HepG2 (cell line): ENCODE data around the gene ZFP69. TPM values are rescaled to one million over a fixed set of nuclear protein-coding genes. Genes with fewer than 3 reads are reported as not detected.

Experiments used
- BCL6 ChIP-seq: IDR thresholded peaks from 2 replicates; pipeline ENCODE4 v1.6.1; 2016; ENCODE audit warnings: missing genetic modification reagents, missing compliant biosample characterization
- ISL2 ChIP-seq: sonication (generic); formaldehyde crosslinking; IDR thresholded peaks from 2 replicates; pipeline ENCODE4 v1.5.0; 2020; ENCODE audit warnings: missing genetic modification reagents
- KDM4B ChIP-seq: sonication (generic); formaldehyde crosslinking; IDR thresholded peaks from 2 replicates; pipeline ENCODE4 v1.4.0; 2020; ENCODE audit warnings: missing genetic modification reagents
- NFIC ChIP-seq: IDR thresholded peaks from 2 replicates; pipeline ENCODE4 v1.6.1; 2012; ENCODE audit warnings: mild to moderate bottlenecking, low read length, inconsistent platforms
- NKX3-1 ChIP-seq: sonication (generic); formaldehyde crosslinking; IDR thresholded peaks from 2 replicates; pipeline ENCODE4 v1.5.0; 2020; ENCODE audit warnings: missing genetic modification reagents
- NR2F6 ChIP-seq, 2 experiments: IDR thresholded peaks; 2 replicates each; pipeline ENCODE4 v1.6.1; 2016; ENCODE audit warnings: antibody characterized with exemption in 1 of 2, mild to moderate bottlenecking in 1 of 2
- RFX5 ChIP-seq: IDR thresholded peaks from 2 replicates; pipeline ENCODE4 v1.6.1; 2011; ENCODE audit warnings: low read depth, low read length, improper control_type of control experiment
- RNF2 ChIP-seq: fragments of 450-650 bp; conservative IDR thresholded peaks from 2 replicates; pipeline ENCODE4 v1.6.1; 2016; ENCODE audit warnings: low read depth
- SOX5 ChIP-seq: IDR thresholded peaks from 2 replicates; pipeline ENCODE4 v1.6.1; 2016; ENCODE audit warnings: borderline replicate concordance
- SRSF4 ChIP-seq: fragments of 200-400 bp; formaldehyde crosslinking; IDR thresholded peaks from one replicate; pipeline ENCODE4 v1.6.1; 2018; ENCODE audit warnings: mild to moderate bottlenecking, low read depth, low read length, moderate library complexity; ENCODE audit not compliant: poor library complexity, severe bottlenecking
- TARDBP ChIP-seq: sonication (generic); formaldehyde crosslinking; IDR thresholded peaks from 2 replicates; pipeline ENCODE4 v1.8.0; 2022; ENCODE audit warnings: mild to moderate bottlenecking, missing genetic modification reagents
- ZFP1 ChIP-seq: IDR thresholded peaks from 2 replicates; pipeline ENCODE4 v1.6.1; 2016
- ZFP37 ChIP-seq: sonication (generic); formaldehyde crosslinking; IDR thresholded peaks from 2 replicates; pipeline ENCODE4 v1.4.0; 2020; ENCODE audit warnings: missing genetic modification reagents, borderline replicate concordance
- ZNF326 ChIP-seq: sonication (generic); formaldehyde crosslinking; IDR thresholded peaks from 2 replicates; pipeline ENCODE4 v1.4.0; 2020; ENCODE audit warnings: missing genetic modification reagents, borderline replicate concordance
- ZNF33A ChIP-seq: sonication (generic); formaldehyde crosslinking; IDR thresholded peaks from 2 replicates; pipeline ENCODE4 v1.5.1; 2020; ENCODE audit warnings: missing genetic modification reagents, mild to moderate bottlenecking, moderate library complexity, borderline replicate concordance
- ZNF777 ChIP-seq: sonication (generic); formaldehyde crosslinking; IDR thresholded peaks from 2 replicates; pipeline ENCODE4 v1.4.0; 2020; ENCODE audit warnings: missing genetic modification reagents
- polyA plus RNA-seq, 8 experiments: library from polyadenylated mRNA; depleted of rRNA in 3 of 8; stranded (reverse) in 7 of 8; unstranded in 1 of 8; fragments of >200 nt; fragmentation: Illumina TruSeq in 4 of 8; extraction: Trizol in 4 of 8; gene quantifications; 2 replicates each; pipeline versions ENCODE4 v1.2.1 to v1.2.3, GENCODE V29; 2011 to 2016; ENCODE audit warnings: low read depth in 4 of 8, missing spikeins in 1 of 8, mixed read lengths in 1 of 8; ENCODE audit not compliant: insufficient read depth in 1 of 8
- total RNA-seq, 5 experiments: library from RNA; depleted of rRNA; stranded (reverse); fragments of >200 nt; fragmentation: Illumina TruSeq; extraction: Trizol; gene quantifications; 2 replicates each; pipeline ENCODE4 v1.2.3, GENCODE V29; 2016; ENCODE audit warnings: low read depth in 1 of 5
- TF ChIP-seq, protein P1 (sequence below): sonication (generic); formaldehyde crosslinking; IDR thresholded peaks from 2 replicates; pipeline ENCODE4 v1.4.0; 2020; ENCODE audit warnings: missing genetic modification reagents
- TF ChIP-seq, protein P2 (sequence below): sonication (generic); formaldehyde crosslinking; conservative IDR thresholded peaks from 2 replicates; pipeline ENCODE4 v1.4.0; 2020; ENCODE audit warnings: mild to moderate bottlenecking, missing genetic modification reagents, moderate library complexity
- TF ChIP-seq, protein P3 (sequence below): sonication (generic); formaldehyde crosslinking; IDR thresholded peaks from 2 replicates; pipeline ENCODE4 v1.4.0; 2020; ENCODE audit warnings: missing genetic modification reagents
- TF ChIP-seq, protein P4 (sequence below): sonication (generic); formaldehyde crosslinking; IDR thresholded peaks from 2 replicates; pipeline ENCODE4 v1.4.0; 2020; ENCODE audit warnings: mild to moderate bottlenecking, low read depth, missing genetic modification reagents
- TF ChIP-seq, protein P5 (sequence below): sonication (generic); formaldehyde crosslinking; IDR thresholded peaks from 2 replicates; pipeline ENCODE4 v1.5.0; 2020; ENCODE audit warnings: missing genetic modification reagents

Gene ZFP69
- total and polyA plus RNA-seq, 2 of the 13 experiments (the other 11 are each of a cell fraction or from before 2014, with no cell fraction given) = 2.6 to 5.6 TPM

DNA sequence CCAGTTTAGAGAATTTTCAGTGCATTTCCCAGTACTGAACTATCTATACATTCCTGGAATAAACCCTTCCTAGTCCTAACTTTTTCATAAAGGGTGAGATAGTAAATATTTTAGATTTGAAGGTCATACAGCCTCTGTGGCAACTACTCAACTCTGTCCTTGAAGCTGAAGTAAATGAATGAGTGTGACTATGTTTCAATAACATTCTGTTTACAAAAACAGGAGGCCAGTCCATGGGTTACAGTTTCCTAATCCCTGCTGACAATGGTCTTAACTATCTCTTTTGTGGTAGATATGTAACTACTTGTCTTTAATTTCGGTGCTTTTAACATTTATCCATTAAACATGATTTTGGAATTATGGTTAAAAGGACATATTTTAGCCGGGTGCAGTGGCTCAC lies 58.6 kb downstream of the ZFP69 start (continued):
- TF ChIP-seq, protein P1, sequence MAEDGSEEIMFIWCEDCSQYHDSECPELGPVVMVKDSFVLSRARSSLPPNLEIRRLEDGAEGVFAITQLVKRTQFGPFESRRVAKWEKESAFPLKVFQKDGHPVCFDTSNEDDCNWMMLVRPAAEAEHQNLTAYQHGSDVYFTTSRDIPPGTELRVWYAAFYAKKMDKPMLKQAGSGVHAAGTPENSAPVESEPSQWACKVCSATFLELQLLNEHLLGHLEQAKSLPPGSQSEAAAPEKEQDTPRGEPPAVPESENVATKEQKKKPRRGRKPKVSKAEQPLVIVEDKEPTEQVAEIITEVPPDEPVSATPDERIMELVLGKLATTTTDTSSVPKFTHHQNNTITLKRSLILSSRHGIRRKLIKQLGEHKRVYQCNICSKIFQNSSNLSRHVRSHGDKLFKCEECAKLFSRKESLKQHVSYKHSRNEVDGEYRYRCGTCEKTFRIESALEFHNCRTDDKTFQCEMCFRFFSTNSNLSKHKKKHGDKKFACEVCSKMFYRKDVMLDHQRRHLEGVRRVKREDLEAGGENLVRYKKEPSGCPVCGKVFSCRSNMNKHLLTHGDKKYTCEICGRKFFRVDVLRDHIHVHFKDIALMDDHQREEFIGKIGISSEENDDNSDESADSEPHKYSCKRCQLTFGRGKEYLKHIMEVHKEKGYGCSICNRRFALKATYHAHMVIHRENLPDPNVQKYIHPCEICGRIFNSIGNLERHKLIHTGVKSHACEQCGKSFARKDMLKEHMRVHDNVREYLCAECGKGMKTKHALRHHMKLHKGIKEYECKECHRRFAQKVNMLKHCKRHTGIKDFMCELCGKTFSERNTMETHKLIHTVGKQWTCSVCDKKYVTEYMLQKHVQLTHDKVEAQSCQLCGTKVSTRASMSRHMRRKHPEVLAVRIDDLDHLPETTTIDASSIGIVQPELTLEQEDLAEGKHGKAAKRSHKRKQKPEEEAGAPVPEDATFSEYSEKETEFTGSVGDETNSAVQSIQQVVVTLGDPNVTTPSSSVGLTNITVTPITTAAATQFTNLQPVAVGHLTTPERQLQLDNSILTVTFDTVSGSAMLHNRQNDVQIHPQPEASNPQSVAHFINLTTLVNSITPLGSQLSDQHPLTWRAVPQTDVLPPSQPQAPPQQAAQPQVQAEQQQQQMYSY (CRISPR knock-in tag) = no peak
- TF ChIP-seq TARDBP (CRISPR knock-in tag) (peak; percentile 66; the same call in 1 of the 2 replicates), RFX5 (no peak), NFIC (peak; percentile 54; the same call in 1 of the 2 replicates), ISL2 (CRISPR knock-in tag) (peak; percentile 88), KDM4B (CRISPR knock-in tag) (no peak; the same call in 1 of the 2 replicates), NR2F6 (IDR thresholded peaks at IDR 0.05) (peak; percentile 64), NR2F6 (CRISPR knock-in tag; IDR thresholded peaks at IDR 0.05) (peak; percentile 62; the same call in 1 of the 2 replicates), BCL6 (CRISPR knock-in tag) (peak; percentile 83), ZFP37 (no peak), ZNF33A (no peak), SRSF4 (no peak), RNF2 (no peak), ZFP1 (CRISPR knock-in tag) (0 out of 2 replicates have a peak, but pooled peaks have one; percentile 54), SOX5 (CRISPR knock-in tag) (peak; percentile 97), ZNF777 (CRISPR knock-in tag) (no peak), ZNF326 (no peak), NKX3-1 (CRISPR knock-in tag) (0 out of 2 replicates have a peak, but pooled peaks have one; percentile 30)
- TF ChIP-seq, protein P2, sequence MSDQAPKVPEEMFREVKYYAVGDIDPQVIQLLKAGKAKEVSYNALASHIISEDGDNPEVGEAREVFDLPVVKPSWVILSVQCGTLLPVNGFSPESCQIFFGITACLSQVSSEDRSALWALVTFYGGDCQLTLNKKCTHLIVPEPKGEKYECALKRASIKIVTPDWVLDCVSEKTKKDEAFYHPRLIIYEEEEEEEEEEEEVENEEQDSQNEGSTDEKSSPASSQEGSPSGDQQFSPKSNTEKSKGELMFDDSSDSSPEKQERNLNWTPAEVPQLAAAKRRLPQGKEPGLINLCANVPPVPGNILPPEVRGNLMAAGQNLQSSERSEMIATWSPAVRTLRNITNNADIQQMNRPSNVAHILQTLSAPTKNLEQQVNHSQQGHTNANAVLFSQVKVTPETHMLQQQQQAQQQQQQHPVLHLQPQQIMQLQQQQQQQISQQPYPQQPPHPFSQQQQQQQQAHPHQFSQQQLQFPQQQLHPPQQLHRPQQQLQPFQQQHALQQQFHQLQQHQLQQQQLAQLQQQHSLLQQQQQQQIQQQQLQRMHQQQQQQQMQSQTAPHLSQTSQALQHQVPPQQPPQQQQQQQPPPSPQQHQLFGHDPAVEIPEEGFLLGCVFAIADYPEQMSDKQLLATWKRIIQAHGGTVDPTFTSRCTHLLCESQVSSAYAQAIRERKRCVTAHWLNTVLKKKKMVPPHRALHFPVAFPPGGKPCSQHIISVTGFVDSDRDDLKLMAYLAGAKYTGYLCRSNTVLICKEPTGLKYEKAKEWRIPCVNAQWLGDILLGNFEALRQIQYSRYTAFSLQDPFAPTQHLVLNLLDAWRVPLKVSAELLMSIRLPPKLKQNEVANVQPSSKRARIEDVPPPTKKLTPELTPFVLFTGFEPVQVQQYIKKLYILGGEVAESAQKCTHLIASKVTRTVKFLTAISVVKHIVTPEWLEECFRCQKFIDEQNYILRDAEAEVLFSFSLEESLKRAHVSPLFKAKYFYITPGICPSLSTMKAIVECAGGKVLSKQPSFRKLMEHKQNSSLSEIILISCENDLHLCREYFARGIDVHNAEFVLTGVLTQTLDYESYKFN = peak; percentile 92
- TF ChIP-seq, protein P3, sequence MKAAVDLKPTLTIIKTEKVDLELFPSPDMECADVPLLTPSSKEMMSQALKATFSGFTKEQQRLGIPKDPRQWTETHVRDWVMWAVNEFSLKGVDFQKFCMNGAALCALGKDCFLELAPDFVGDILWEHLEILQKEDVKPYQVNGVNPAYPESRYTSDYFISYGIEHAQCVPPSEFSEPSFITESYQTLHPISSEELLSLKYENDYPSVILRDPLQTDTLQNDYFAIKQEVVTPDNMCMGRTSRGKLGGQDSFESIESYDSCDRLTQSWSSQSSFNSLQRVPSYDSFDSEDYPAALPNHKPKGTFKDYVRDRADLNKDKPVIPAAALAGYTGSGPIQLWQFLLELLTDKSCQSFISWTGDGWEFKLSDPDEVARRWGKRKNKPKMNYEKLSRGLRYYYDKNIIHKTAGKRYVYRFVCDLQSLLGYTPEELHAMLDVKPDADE (CRISPR knock-in tag) = no peak
- TF ChIP-seq, protein P4, sequence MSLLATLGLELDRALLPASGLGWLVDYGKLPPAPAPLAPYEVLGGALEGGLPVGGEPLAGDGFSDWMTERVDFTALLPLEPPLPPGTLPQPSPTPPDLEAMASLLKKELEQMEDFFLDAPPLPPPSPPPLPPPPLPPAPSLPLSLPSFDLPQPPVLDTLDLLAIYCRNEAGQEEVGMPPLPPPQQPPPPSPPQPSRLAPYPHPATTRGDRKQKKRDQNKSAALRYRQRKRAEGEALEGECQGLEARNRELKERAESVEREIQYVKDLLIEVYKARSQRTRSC (CRISPR knock-in tag) = no peak
- TF ChIP-seq, protein P5, sequence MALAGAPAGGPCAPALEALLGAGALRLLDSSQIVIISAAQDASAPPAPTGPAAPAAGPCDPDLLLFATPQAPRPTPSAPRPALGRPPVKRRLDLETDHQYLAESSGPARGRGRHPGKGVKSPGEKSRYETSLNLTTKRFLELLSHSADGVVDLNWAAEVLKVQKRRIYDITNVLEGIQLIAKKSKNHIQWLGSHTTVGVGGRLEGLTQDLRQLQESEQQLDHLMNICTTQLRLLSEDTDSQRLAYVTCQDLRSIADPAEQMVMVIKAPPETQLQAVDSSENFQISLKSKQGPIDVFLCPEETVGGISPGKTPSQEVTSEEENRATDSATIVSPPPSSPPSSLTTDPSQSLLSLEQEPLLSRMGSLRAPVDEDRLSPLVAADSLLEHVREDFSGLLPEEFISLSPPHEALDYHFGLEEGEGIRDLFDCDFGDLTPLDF (CRISPR knock-in tag) = no peak
